GM12864 (cell line): Measurements from ENCODE around the gene MFAP2.

Experiments
- DNase-seq: peaks from one replicate; pipeline ENCODE4 v3.0.0-alpha.2; 2011; ENCODE audit warnings: low read depth
- H3K4me3 ChIP-seq: 2 replicates; pipeline ENCODE4 v1.5.1; 2011; ENCODE audit warnings: mild to moderate bottlenecking, low read depth, low read length, control low read depth
- CTCF ChIP-seq: IDR thresholded peaks from 2 replicates; pipeline ENCODE4 v1.5.1; 2011; ENCODE audit warnings: low read depth, mild to moderate bottlenecking, moderate library complexity, low read length, control low read depth, inconsistent platforms; ENCODE audit errors: missing control alignments

Gene MFAP2

GRCh38 chr1:16973215-16973614, 7.2 kb downstream of the MFAP2 start:
- H3K4me3 ChIP-seq = no peak overlapping the region
- TF ChIP-seq CTCF = no peak
- DNase-seq = no peak

- no peak for TF ChIP-seq CTCF
- no peak overlapping the region for H3K4me3 ChIP-seq
- DNase-seq = no peak
Observed at GRCh38 chr1:16972189-16972895, 8.1 kb downstream of the MFAP2 start.

GRCh38 chr1:16971341-16972188, 8.9 kb downstream of the MFAP2 start:
- TF ChIP-seq CTCF = no peak
- DNase-seq = no peak
- no peak overlapping the region for H3K4me3 ChIP-seq

GRCh38 chr1:16970132-16970910, 10.1 kb downstream of the MFAP2 start:
- TF ChIP-seq CTCF = no peak
- no peak for DNase-seq
- no peak overlapping the region for H3K4me3 ChIP-seq

GRCh38 chr1:16969651-16970050, 10.8 kb downstream of the MFAP2 start:
- H3K4me3 ChIP-seq = no peak overlapping the region
- no peak for TF ChIP-seq CTCF
- DNase-seq = no peak

GRCh38 chr1:16969057-16969611, 11.3 kb downstream of the MFAP2 start:
- no peak for TF ChIP-seq CTCF
- DNase-seq = no peak
- no peak overlapping the region for H3K4me3 ChIP-seq
